Caco-2 (cell line): ENCODE results near the gene DCP2. TPM values are rescaled to one million over a fixed set of nuclear protein-coding genes. Genes with fewer than 3 reads are reported as not detected.

Experiments
- BruUV-seq: library from RNA; stranded (reverse); fragments of 400-500 nt; replicated peaks from 2 replicates; lab custom pipeline; 2021; lab: Mats Ljungman, UMichigan
- CTCF ChIA-PET: fragments of 300-600 bp; sonication (Branson Sonifier 250); formaldehyde crosslinking; loops from one replicate; lab custom pipeline; 2022; ENCODE audit warnings: antibody characterized with exemption; lab: Charles Lee
- POLR2A ChIA-PET: fragments of 300-600 bp; sonication (Branson Sonifier 250); formaldehyde crosslinking; loops from one replicate; lab custom pipeline; 2022; ENCODE audit warnings: antibody characterized with exemption; lab: Charles Lee
- DNase-seq, 2 experiments: peaks; one replicate each; pipeline versions ENCODE4 v3.0.0 to v3.0.0-alpha.2; 2020 to 2022
- H3K27me3 ChIP-seq: replicated peaks from 2 replicates; pipeline ENCODE4 v1.6.0; 2011; ENCODE audit warnings: low read length; ENCODE audit not compliant: control insufficient read depth, insufficient read depth
- H3K36me3 ChIP-seq: 2 replicates; pipeline ENCODE4 v1.5.1; 2011; ENCODE audit warnings: low read length; ENCODE audit not compliant: control insufficient read depth, insufficient read depth
- H3K4me1 ChIP-seq: fragments of 250-450 bp; sonication (Bioruptor Pico); 2 replicates; pipeline ENCODE4 v1.5.1; 2020; ENCODE audit warnings: mild to moderate bottlenecking
- H3K4me3 ChIP-seq: 2 replicates; pipeline ENCODE4 v1.5.1; 2011; ENCODE audit warnings: low read depth, mild to moderate bottlenecking, control low read depth, low read length
- H3K9me3 ChIP-seq: fragments of 250-450 bp; sonication (Bioruptor Pico); 2 replicates; pipeline ENCODE4 v1.5.1; 2020; ENCODE audit warnings: mild to moderate bottlenecking, moderate library complexity
- H3K27ac Mint-ChIP-seq: one replicate; pipeline ENCODE4 v1.8.0; 2022; ENCODE audit warnings: mixed read lengths; ENCODE audit not compliant: unreplicated experiment
- H3K27me3 Mint-ChIP-seq: one replicate; pipeline ENCODE4 v1.8.0; 2022; ENCODE audit warnings: mixed read lengths; ENCODE audit not compliant: insufficient read depth, unreplicated experiment
- H3K36me3 Mint-ChIP-seq: one replicate; pipeline ENCODE4 v1.8.0; 2022; ENCODE audit warnings: mild to moderate bottlenecking, mixed read lengths; ENCODE audit not compliant: insufficient read depth, unreplicated experiment
- H3K4me1 Mint-ChIP-seq: one replicate; pipeline ENCODE4 v1.8.0; 2022; ENCODE audit warnings: low read depth, mixed read lengths; ENCODE audit not compliant: unreplicated experiment
- H3K4me3 Mint-ChIP-seq: one replicate; pipeline ENCODE4 v1.8.0; 2022; ENCODE audit warnings: mild to moderate bottlenecking, moderate library complexity, mixed read lengths; ENCODE audit not compliant: unreplicated experiment
- H3K9me3 Mint-ChIP-seq: one replicate; pipeline ENCODE4 v1.8.0; 2022; ENCODE audit warnings: mixed read lengths; ENCODE audit not compliant: unreplicated experiment
- CTCF ChIP-seq, 2 experiments: fragments of 200-600 bp in 1 of 2; IDR thresholded peaks; 1 replicate in 1 of 2; 2 replicates in 1 of 2; pipeline versions ENCODE4 v1.5.1 to v1.8.0; 2011 to 2022; ENCODE audit warnings: antibody characterized with exemption in 1 of 2, control low read depth in 1 of 2, inconsistent platforms in 1 of 2, low read depth in 1 of 2, low read length in 1 of 2, mild to moderate bottlenecking in 1 of 2, moderate library complexity in 1 of 2; ENCODE audit not compliant: insufficient read depth in 1 of 2, severe bottlenecking in 1 of 2, unreplicated experiment in 1 of 2
- intact Hi-C: fragments of 100-400 bp; cut with micrococcal nuclease; formaldehyde crosslinking; loops from one replicate; pipeline ENCODE4 v1.10.0; 2022; ENCODE audit not compliant: unreplicated experiment
- total RNA-seq: library from RNA; stranded (reverse); gene quantifications from 2 replicates; pipeline ENCODE4 v1.2.3, GENCODE V29; 2022

The DCP2 gene
- total RNA-seq, 1 experiment from 2014 or later, result 149 TPM

GRCh38 chr5:113005454-113005853, 28.9 kb downstream of the DCP2 start:
- Histone ChIP-seq H3K4me1 (no peaks in the 10 kb centered on the region), H3K9me3 (no peaks in the 10 kb centered on the region; the same call in 1 of the 2 replicates), H3K4me3 (no peak overlapping the region), H3K27me3 (no peaks in the 10 kb centered on the region), H3K36me3 (no peaks in the 10 kb centered on the region)
- no peaks in the 10 kb centered on the region for H3K27me3 Mint-ChIP-seq
- CTCF ChIA-PET, result no interaction called here
- DNase-seq, result no peak
- no peaks in the 10 kb centered on the region for H3K4me1 Mint-ChIP-seq
- no peaks in the 10 kb centered on the region for H3K9me3 Mint-ChIP-seq
- POLR2A ChIA-PET, result no interaction called here
- H3K4me3 Mint-ChIP-seq, result no peak overlapping the region
- H3K36me3 Mint-ChIP-seq, result peaks cover 85% of the 10 kb centered on the region
- TF ChIP-seq CTCF (IDR thresholded peaks at IDR 0.05; ENCODE audit: insufficient read depth in 1 of 2, low read depth in 1 of 2, low read length in 1 of 2, severe bottlenecking in 1 of 2, unreplicated experiment in 1 of 2), result no peak
- no TSS peak for BruUV-seq
- intact Hi-C loops, result no loop called here
- H3K27ac Mint-ChIP-seq, result no peak overlapping the region

GRCh38 chr5:113017881-113018635, 41.5 kb downstream of the DCP2 start:
- intact Hi-C loops, result no loop called here
- DNase-seq, result no peak
- no TSS peak for BruUV-seq
- peaks cover 1% of the 10 kb centered on the region; the same call in 1 of the 2 replicates for H3K36me3 ChIP-seq
- no peaks in the 10 kb centered on the region for H3K27me3 Mint-ChIP-seq
- H3K27ac Mint-ChIP-seq, result no peak overlapping the region
- no peaks in the 10 kb centered on the region for H3K27me3 ChIP-seq
- no peaks in the 10 kb centered on the region for H3K9me3 ChIP-seq
- H3K4me1 Mint-ChIP-seq, result peaks cover 4% of the 10 kb centered on the region
- CTCF ChIA-PET, result no interaction called here
- H3K9me3 Mint-ChIP-seq, result no peaks in the 10 kb centered on the region
- H3K36me3 Mint-ChIP-seq, result peaks cover 75% of the 10 kb centered on the region
- no peak for TF ChIP-seq CTCF (IDR thresholded peaks at IDR 0.05; ENCODE audit: insufficient read depth in 1 of 2, low read depth in 1 of 2, low read length in 1 of 2, severe bottlenecking in 1 of 2, unreplicated experiment in 1 of 2)
- no peak overlapping the region for H3K4me3 Mint-ChIP-seq
- POLR2A ChIA-PET, result no interaction called here
- no peak overlapping the region for H3K4me3 ChIP-seq
- no peaks in the 10 kb centered on the region; the same call in 1 of the 2 replicates for H3K4me1 ChIP-seq

- Mint-ChIP-seq H3K27ac (no peak overlapping the region), H3K36me3 (peaks cover 78% of the 10 kb centered on the region), H3K4me3 (no peak overlapping the region), H3K4me1 (peaks cover 4% of the 10 kb centered on the region), H3K9me3 (no peaks in the 10 kb centered on the region), H3K27me3 (no peaks in the 10 kb centered on the region)
- Histone ChIP-seq H3K27me3 (no peaks in the 10 kb centered on the region), H3K4me1 (no peaks in the 10 kb centered on the region; the same call in 1 of the 2 replicates), H3K9me3 (no peaks in the 10 kb centered on the region), H3K36me3 (no peaks in the 10 kb centered on the region; the same call in 1 of the 2 replicates), H3K4me3 (no peak overlapping the region)
- CTCF ChIA-PET, result no interaction called here
- BruUV-seq, result no TSS peak
- TF ChIP-seq CTCF (IDR thresholded peaks at IDR 0.05; ENCODE audit: insufficient read depth in 1 of 2, low read depth in 1 of 2, low read length in 1 of 2, severe bottlenecking in 1 of 2, unreplicated experiment in 1 of 2), result no peak
- POLR2A ChIA-PET, result no interaction called here
- intact Hi-C loops, result no loop called here
- no peak for DNase-seq
Observed at GRCh38 chr5:113020461-113021273, 44.1 kb downstream of the DCP2 start.
